GM12878 (cell line): Measurements from ENCODE around the gene PPP1R10.

Source experiments
- CTCF ChIP-seq, 3 experiments: IDR thresholded peaks in 2 of 3; conservative IDR thresholded peaks in 1 of 3; 2 replicates each; pipeline ENCODE4 v1.5.1; 2011; ENCODE audit warnings: low read depth in 3 of 3, low read length in 3 of 3, mild to moderate bottlenecking in 3 of 3, control low read depth in 2 of 3, moderate library complexity in 2 of 3, inconsistent platforms in 1 of 3, mixed read lengths in 1 of 3; ENCODE audit not compliant: control insufficient read depth in 2 of 3, insufficient read depth in 1 of 3; ENCODE audit errors: extremely low read depth in 1 of 3
- EZH2 ChIP-seq: IDR thresholded peaks from 2 replicates; pipeline ENCODE4 v1.6.1; 2012; ENCODE audit warnings: low read depth, mild to moderate bottlenecking, control low read depth, inconsistent platforms, low read length, borderline replicate concordance; ENCODE audit not compliant: control insufficient read depth
- HCFC1 ChIP-seq: fragments of 150-350 bp; IDR thresholded peaks from 2 replicates; pipeline ENCODE4 v1.6.1; 2014; ENCODE audit warnings: low read length

- TF ChIP-seq CTCF (IDR thresholded peaks at IDR 0.05 in 2 of 3, conservative IDR thresholded peaks at IDR 0.05 in 1 of 3; ENCODE audit: control insufficient read depth in 2 of 3, extremely low read depth in 1 of 3, insufficient read depth in 1 of 3, low read depth in 3 of 3, low read length in 3 of 3) = no peak
- no peak for TF ChIP-seq HCFC1
- no peak for TF ChIP-seq EZH2
These were observed 46.8 kb downstream of the PPP1R10 start for GRCh38 chr6:30570263-30570662.
